A673 (cell line): ENCODE data around the gene DYNLT1. TPM values are rescaled to one million over a fixed set of nuclear protein-coding genes. Genes with fewer than 3 reads are reported as not detected.

ENCODE experiments used
- BruUV-seq: library from RNA; stranded (reverse); fragments of 400-500 nt; replicated peaks from 2 replicates; lab custom pipeline; 2021; lab: Mats Ljungman, UMichigan
- CTCF ChIA-PET: fragments of 300-600 bp; sonication (Branson Sonifier 250); formaldehyde crosslinking; loops from one replicate; lab custom pipeline; 2022; ENCODE audit warnings: antibody characterized with exemption; lab: Charles Lee
- POLR2A ChIA-PET: fragments of 300-600 bp; sonication (Branson Sonifier 250); formaldehyde crosslinking; loops from one replicate; lab custom pipeline; 2022; ENCODE audit warnings: antibody characterized with exemption; ENCODE audit not compliant: low non-redundant PET; lab: Charles Lee
- DNase-seq: peaks from one replicate; pipeline ENCODE4 v3.0.0-alpha.2; 2015; ENCODE audit warnings: low spot score
- H3K27ac ChIP-seq: fragments of 200-600 bp; sonication (generic); 2 replicates; pipeline ENCODE4 v1.5.1; 2016; ENCODE audit warnings: mixed run types, low read depth, mild to moderate bottlenecking, mixed read lengths, antibody characterized with exemption, low read length; ENCODE audit not compliant: poor library complexity, severe bottlenecking
- H3K27me3 ChIP-seq: fragments of 200-600 bp; sonication (generic); replicated peaks from 2 replicates; pipeline ENCODE4 v1.6.1; 2017; ENCODE audit warnings: mixed run types, low read depth, mild to moderate bottlenecking, mixed read lengths, antibody characterized with exemption, low read length; ENCODE audit not compliant: insufficient read depth, poor library complexity
- H3K36me3 ChIP-seq: fragments of 200-600 bp; sonication (generic); 2 replicates; pipeline ENCODE4 v1.6.1; 2016; ENCODE audit warnings: mixed run types, mild to moderate bottlenecking, mixed read lengths, antibody characterized with exemption, low read length; ENCODE audit not compliant: insufficient read depth, poor library complexity, severe bottlenecking
- H3K4me1 ChIP-seq: fragments of 200-600 bp; sonication (generic); 2 replicates; pipeline ENCODE4 v1.6.1; 2017; ENCODE audit warnings: mixed run types, mild to moderate bottlenecking, mixed read lengths, antibody characterized with exemption, low read length; ENCODE audit not compliant: insufficient read depth, poor library complexity, severe bottlenecking
- H3K4me3 ChIP-seq: fragments of 200-600 bp; sonication (generic); 2 replicates; pipeline ENCODE4 v1.5.1; 2016; ENCODE audit warnings: low read depth, mixed run types, mild to moderate bottlenecking, mixed read lengths, low read length; ENCODE audit not compliant: poor library complexity, severe bottlenecking
- H3K9me3 ChIP-seq: fragments of 200-600 bp; sonication (generic); 2 replicates; pipeline ENCODE4 v1.6.1; 2016; ENCODE audit warnings: mixed run types, low read depth, mild to moderate bottlenecking, mixed read lengths, antibody characterized with exemption, low read length; ENCODE audit not compliant: poor library complexity, severe bottlenecking
- EZH2 ChIP-seq: fragments of 200-600 bp; sonication (generic); IDR thresholded peaks from 2 replicates; pipeline ENCODE4 v1.6.1; 2017; ENCODE audit warnings: borderline replicate concordance, low read depth, mild to moderate bottlenecking, mixed read lengths, antibody characterized with exemption, low read length; ENCODE audit not compliant: poor library complexity, severe bottlenecking
- intact Hi-C: fragments of 100-400 bp; cut with micrococcal nuclease; formaldehyde crosslinking; loops from one replicate; pipeline ENCODE4 v1.10.0; 2022; ENCODE audit not compliant: unreplicated experiment
- total RNA-seq: library from RNA; stranded (reverse); gene quantifications from 2 replicates; pipeline ENCODE4 v1.2.3, GENCODE V29; 2021
- TF ChIP-seq, protein P1 (sequence below): fragments of 300-800, 200-600 bp; sonication (generic); conservative IDR thresholded peaks from 2 replicates; pipeline ENCODE4 v1.5.1; 2017; ENCODE audit warnings: low read depth, mild to moderate bottlenecking, antibody characterized with exemption, low read length, moderate library complexity, mixed read lengths

Gene DYNLT1
- total RNA-seq, 1 experiment from 2014 or later, result 137 TPM

- no peaks in the 10 kb centered on the region for H3K36me3 ChIP-seq
- intact Hi-C loops, result no loop called here
- POLR2A ChIA-PET, result no interaction called here
Measured at GRCh38 chr6:158666628-158667359, 22.3 kb upstream of the DYNLT1 start.

GRCh38 chr6:158665332-158665731 lies 20.8 kb upstream of the DYNLT1 start:
- TF ChIP-seq, protein P1, sequence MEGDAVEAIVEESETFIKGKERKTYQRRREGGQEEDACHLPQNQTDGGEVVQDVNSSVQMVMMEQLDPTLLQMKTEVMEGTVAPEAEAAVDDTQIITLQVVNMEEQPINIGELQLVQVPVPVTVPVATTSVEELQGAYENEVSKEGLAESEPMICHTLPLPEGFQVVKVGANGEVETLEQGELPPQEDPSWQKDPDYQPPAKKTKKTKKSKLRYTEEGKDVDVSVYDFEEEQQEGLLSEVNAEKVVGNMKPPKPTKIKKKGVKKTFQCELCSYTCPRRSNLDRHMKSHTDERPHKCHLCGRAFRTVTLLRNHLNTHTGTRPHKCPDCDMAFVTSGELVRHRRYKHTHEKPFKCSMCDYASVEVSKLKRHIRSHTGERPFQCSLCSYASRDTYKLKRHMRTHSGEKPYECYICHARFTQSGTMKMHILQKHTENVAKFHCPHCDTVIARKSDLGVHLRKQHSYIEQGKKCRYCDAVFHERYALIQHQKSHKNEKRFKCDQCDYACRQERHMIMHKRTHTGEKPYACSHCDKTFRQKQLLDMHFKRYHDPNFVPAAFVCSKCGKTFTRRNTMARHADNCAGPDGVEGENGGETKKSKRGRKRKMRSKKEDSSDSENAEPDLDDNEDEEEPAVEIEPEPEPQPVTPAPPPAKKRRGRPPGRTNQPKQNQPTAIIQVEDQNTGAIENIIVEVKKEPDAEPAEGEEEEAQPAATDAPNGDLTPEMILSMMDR, result no peak
- no peak for TF ChIP-seq EZH2
- Histone ChIP-seq H3K27ac (no peak overlapping the region), H3K9me3 (no peaks in the 10 kb centered on the region), H3K4me1 (peaks cover 16% of the 10 kb centered on the region), H3K27me3 (no peaks in the 10 kb centered on the region), H3K4me3 (no peak overlapping the region), H3K36me3 (no peaks in the 10 kb centered on the region)
- CTCF ChIA-PET, result no interaction called here
- POLR2A ChIA-PET, result no interaction called here
- BruUV-seq, result no TSS peak
- no peak for DNase-seq
- intact Hi-C loops, result no loop called here

More at GRCh38 chr6:158666628-158667359, 22.3 kb upstream of the DYNLT1 start:
- no peaks in the 10 kb centered on the region for H3K9me3 ChIP-seq
- no TSS peak for BruUV-seq
- peaks cover 16% of the 10 kb centered on the region for H3K4me1 ChIP-seq
- no peak for DNase-seq
- CTCF ChIA-PET, result no interaction called here
- TF ChIP-seq, protein P1, result no peak
- no peak for TF ChIP-seq EZH2
- no peaks in the 10 kb centered on the region for H3K27me3 ChIP-seq
- no peak overlapping the region for H3K4me3 ChIP-seq
- no peak overlapping the region for H3K27ac ChIP-seq

DNA sequence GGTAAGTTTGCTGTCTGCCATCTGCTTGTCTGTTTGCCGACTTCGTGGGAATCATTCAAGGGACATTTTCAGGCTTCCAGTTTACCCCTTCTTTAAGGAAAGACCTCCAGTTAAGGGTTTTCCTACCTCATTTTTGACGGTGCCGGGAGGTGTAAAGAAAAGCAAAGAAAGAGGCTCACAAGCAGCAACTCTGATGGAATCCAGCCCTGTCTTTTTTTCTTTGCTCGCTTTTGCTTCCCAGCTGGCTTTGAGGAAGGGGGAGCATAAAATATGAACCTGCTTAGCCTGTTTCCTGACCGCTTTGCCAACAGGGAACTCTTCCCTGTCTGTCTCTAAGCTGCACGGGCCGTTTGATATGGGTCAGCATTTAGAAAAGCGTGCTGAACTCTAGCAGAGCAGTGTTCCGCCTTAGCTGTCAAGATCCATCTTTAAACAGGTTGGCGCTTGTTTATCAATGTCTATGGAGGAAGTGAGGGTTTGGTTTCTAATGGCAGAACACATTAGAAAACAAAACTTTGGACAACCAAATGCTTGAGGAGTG lies 19.2 kb upstream of the DYNLT1 start:
- Histone ChIP-seq H3K9me3 (no peaks in the 10 kb centered on the region), H3K4me3 (no peak overlapping the region), H3K36me3 (no peaks in the 10 kb centered on the region), H3K27me3 (no peaks in the 10 kb centered on the region), H3K27ac (no peak overlapping the region), H3K4me1 (peaks cover 16% of the 10 kb centered on the region)
- intact Hi-C loops, result no loop called here
- no peak for DNase-seq
- TF ChIP-seq, protein P1, result no peak
- no peak for TF ChIP-seq EZH2
- no TSS peak for BruUV-seq
- ChIA-PET POLR2A (interaction anchor here (0.6 kb wide), 1 partner anchor 73 kb away, joined by 7 read pairs; no protein-coding TSS in a partner anchor), CTCF (interaction anchor here (0.6 kb wide), 1 partner anchor 28 kb away, joined by 3 read pairs; no protein-coding TSS in a partner anchor)
